DND-41 (cell line): Measurements from ENCODE around the gene LILRA1.
"Not testable (repeated sequence)": the region's sequence is repeated elsewhere in the genome, so short reads cannot be mapped to it uniquely, and the experiment has no call there.

Source experiments
- CTCF ChIP-seq: IDR thresholded peaks from 2 replicates; pipeline ENCODE4 v1.5.1; 2012; ENCODE audit warnings: borderline replicate concordance, low read length, moderate library complexity, mild to moderate bottlenecking; ENCODE audit not compliant: poor library complexity, severe bottlenecking; ENCODE audit errors: extremely low read depth
- EZH2 ChIP-seq: IDR thresholded peaks from 3 replicates; pipeline ENCODE4 v1.6.1; 2012; ENCODE audit warnings: borderline replicate concordance, low read depth, mild to moderate bottlenecking, moderate library complexity, low read length, inconsistent platforms; ENCODE audit not compliant: severe bottlenecking

- not testable (repeated sequence) for TF ChIP-seq CTCF, EZH2
Observed at GRCh38 chr19:54593445-54593844, at the start of gene LILRA1.
